ENCODE results near the gene MAGEA6. TPM values are rescaled to one million over a fixed set of nuclear protein-coding genes. Genes with fewer than 3 reads are reported as not detected.
"Not testable (repeated sequence)": the region's sequence is repeated elsewhere in the genome, so short reads cannot be mapped to it uniquely, and the experiment has no call there.

MAGEA6 gene
- total RNA-seq (not detected), polyA plus RNA-seq (not detected)
- long read RNA-seq, donor 1: 0 reads
- long read RNA-seq, donor 2: 0 reads
- long read RNA-seq, donor 3: 0 reads

DNA sequence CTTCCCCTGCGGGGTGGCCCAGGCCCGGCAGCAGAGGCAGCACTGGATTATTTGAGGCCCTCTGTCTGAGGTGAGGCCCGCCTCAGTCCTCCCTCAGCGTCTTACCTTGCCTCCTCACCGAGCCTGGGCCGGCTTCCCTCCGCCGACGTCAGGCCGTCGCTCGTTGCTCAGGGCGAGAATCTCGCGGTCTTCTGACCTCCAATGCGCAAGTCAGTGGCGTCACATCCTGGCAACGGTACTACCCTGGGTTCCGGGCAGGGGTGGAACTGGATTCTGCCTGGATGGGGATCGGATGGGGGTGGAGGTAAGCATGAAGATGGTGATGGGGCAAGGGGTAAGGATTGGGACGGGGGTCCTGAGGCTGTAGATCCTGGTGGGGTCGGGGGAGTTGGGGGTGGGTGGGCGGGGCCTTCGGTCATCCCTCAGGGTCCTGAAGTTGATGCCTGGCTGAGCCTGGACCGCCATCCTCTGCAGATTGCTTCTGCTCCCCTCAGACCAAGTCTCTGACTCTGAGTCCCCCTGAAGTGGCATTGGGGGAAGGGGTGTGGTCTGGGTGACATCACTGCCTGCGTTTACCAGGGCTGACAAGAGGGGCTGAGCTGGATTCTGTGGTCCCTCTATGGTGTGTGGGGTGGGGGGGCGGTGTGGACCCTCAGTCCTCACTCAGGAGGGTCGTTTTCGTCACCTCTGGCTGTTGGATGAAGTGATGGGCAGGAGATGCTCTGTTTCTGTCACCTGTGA is at the start of gene MAGEA6:
TSS of gene MAGEA6 (minus strand) at position 141 of the 741 bp plus-strand sequence. CDS start 2,039 bp downstream, outside the sequence.
- H3K27me3 ChIP-seq; H3K36me3 ChIP-seq; ATAC-seq; DNase-seq; intact Hi-C loops (cut with DNase I); H3K27ac ChIP-seq; H3K4me3 ChIP-seq; H3K4me1 ChIP-seq; H3K9me3 ChIP-seq: not testable (repeated sequence)
- 73 to 93% methylated on average over 2 to 3 of the region's 29 CpGs; no CpG with 5 or more reads in 2 of the 4 donors for WGBS, 4 donors

GRCh38 chrX:152819266-152819665 is 49.8 kb upstream of the MAGEA6 start:
- Histone ChIP-seq H3K27me3 (peaks cover 0 to 30% (median 0%) of the 10 kb centered on the region in 9 donors), H3K36me3 (no peaks in the 10 kb centered on the region), H3K27ac (no peak overlapping the region), H3K4me1 (no peaks in the 10 kb centered on the region), H3K4me3 (no peak overlapping the region), H3K9me3 (no peaks in the 10 kb centered on the region)
- intact Hi-C loops (cut with DNase I): loop anchor here in 6 of 10 donors (5.0 to 10.0 kb wide), 4 partner anchors 174 to 1067 kb away; no protein-coding TSS in a partner anchor
- ATAC-seq (no peak), DNase-seq (no peak)
- no peak for TF ChIP-seq POLR2A (IDR thresholded peaks at IDR 0.05)
- TF ChIP-seq, protein P1, sequence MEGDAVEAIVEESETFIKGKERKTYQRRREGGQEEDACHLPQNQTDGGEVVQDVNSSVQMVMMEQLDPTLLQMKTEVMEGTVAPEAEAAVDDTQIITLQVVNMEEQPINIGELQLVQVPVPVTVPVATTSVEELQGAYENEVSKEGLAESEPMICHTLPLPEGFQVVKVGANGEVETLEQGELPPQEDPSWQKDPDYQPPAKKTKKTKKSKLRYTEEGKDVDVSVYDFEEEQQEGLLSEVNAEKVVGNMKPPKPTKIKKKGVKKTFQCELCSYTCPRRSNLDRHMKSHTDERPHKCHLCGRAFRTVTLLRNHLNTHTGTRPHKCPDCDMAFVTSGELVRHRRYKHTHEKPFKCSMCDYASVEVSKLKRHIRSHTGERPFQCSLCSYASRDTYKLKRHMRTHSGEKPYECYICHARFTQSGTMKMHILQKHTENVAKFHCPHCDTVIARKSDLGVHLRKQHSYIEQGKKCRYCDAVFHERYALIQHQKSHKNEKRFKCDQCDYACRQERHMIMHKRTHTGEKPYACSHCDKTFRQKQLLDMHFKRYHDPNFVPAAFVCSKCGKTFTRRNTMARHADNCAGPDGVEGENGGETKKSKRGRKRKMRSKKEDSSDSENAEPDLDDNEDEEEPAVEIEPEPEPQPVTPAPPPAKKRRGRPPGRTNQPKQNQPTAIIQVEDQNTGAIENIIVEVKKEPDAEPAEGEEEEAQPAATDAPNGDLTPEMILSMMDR (IDR thresholded peaks at IDR 0.05): no peak
- WGBS, 4 donors: 29 to 80% (median 58%) methylated on average over 2 of the region's 2 CpGs

- H3K9me3 ChIP-seq: no peaks in the 10 kb centered on the region
- H3K36me3 ChIP-seq: no peaks in the 10 kb centered on the region
- no peaks in the 10 kb centered on the region for H3K4me1 ChIP-seq
- TF ChIP-seq, protein P1 (IDR thresholded peaks at IDR 0.05): no peak
- no peak for TF ChIP-seq POLR2A (IDR thresholded peaks at IDR 0.05)
- ATAC-seq (no peak), DNase-seq (no peak)
- 69 to 81% (median 73%) methylated on average over 5 of the region's 5 CpGs for WGBS, 4 donors
- no peak overlapping the region for H3K4me3 ChIP-seq
- no peak overlapping the region for H3K27ac ChIP-seq
- H3K27me3 ChIP-seq: peaks cover 0 to 30% (median 0%) of the 10 kb centered on the region in 9 donors
- intact Hi-C loops (cut with DNase I): loop anchor here in 6 of 10 donors (5.0 to 10.0 kb wide), 4 partner anchors 174 to 1066 kb away; no protein-coding TSS in a partner anchor
Observed at GRCh38 chrX:152818356-152818755, 48.9 kb upstream of the MAGEA6 start.

DNA sequence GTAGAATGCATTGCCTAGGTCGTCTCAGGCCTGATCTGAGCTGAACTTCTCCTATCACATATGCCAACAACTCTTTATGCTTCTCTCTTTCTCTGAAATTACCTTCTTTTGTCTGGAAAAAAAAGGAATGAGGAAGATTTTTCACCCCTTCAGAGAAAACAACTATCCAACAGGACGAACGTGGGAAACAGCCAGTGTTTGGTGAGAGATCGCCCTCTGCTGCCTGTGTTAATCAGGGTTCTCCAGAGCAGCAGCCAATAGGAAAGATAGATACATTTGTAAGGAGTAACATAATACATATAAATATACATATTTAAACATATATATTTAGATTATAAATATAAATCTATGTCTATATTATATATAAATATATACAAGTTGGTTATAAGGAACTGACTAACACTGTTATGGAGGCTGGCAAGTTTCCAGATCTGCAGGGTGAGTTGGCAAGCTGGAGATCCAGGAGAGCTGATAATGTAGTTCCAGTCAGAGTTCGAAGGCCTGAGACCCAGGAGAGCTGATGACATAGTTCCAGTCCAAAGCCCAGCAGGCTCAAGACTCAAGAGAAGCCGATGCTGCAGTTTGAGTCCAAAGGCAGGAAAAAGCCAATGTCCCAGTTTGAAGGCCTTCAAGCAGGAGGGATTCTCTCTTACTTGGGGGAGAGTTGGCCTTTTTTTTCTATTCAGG is 47.7 kb upstream of the MAGEA6 start:
- no peak for TF ChIP-seq POLR2A (IDR thresholded peaks at IDR 0.05)
- TF ChIP-seq, protein P1 (IDR thresholded peaks at IDR 0.05): peak in 9 of 12 donors; percentile 17 to 46 (median 37)
- no peak overlapping the region for H3K27ac ChIP-seq
- H3K4me1 ChIP-seq: no peaks in the 10 kb centered on the region
- ATAC-seq (no peak), DNase-seq (no peak)
- H3K27me3 ChIP-seq: peaks cover 0 to 26% (median 0%) of the 10 kb centered on the region in 9 donors
- intact Hi-C loops (cut with DNase I): loop anchor here in 7 of 10 donors (2.0 to 10.0 kb wide), 5 partner anchors 172 to 1065 kb away; no protein-coding TSS in a partner anchor
- 25 to 33% (median 30%) methylated on average over 6 of the region's 6 CpGs for WGBS, 4 donors
- no peak overlapping the region for H3K4me3 ChIP-seq
- H3K36me3 ChIP-seq: no peaks in the 10 kb centered on the region
- H3K9me3 ChIP-seq: no peaks in the 10 kb centered on the region
